Testis (tissue), 3 donors: Measurements from ENCODE around the gene ADGRD1. TPM values are rescaled to one million over a fixed set of nuclear protein-coding genes. Genes with fewer than 3 reads are reported as not detected.

ENCODE experiments used
- DNase-seq: peaks from one replicate; pipeline ENCODE4 v3.0.0-alpha.2; 2019
- H3K27ac ChIP-seq, 2 donors: fragments of 200-600 bp; sonication (generic); one replicate each; pipeline ENCODE4 v1.5.1; 2019
- H3K27me3 ChIP-seq: fragments of 200-600 bp; sonication (generic); one replicate; pipeline ENCODE4 v1.5.1; 2019
- H3K36me3 ChIP-seq: fragments of 200-600 bp; sonication (generic); one replicate; pipeline ENCODE4 v1.5.1; 2017; ENCODE audit warnings: low read depth; ENCODE audit errors: missing control alignments
- H3K4me1 ChIP-seq: fragments of 200-600 bp; sonication (generic); one replicate; pipeline ENCODE4 v1.5.1; 2019
- H3K4me3 ChIP-seq, 2 donors: fragments of 200-600 bp; sonication (generic); one replicate each; pipeline ENCODE4 v1.5.1; 2017 to 2019
- H3K9me3 ChIP-seq: fragments of 200-600 bp; sonication (generic); one replicate; pipeline ENCODE4 v1.5.1; 2017
- POLR2A ChIP-seq: fragments of 450-650 bp; IDR thresholded peaks from one replicate; pipeline ENCODE4 v1.6.1; 2017; ENCODE audit warnings: antibody characterized with exemption, mild to moderate bottlenecking, moderate library complexity
- WGBS, 2 donors: methylation state at CpG; one replicate each; pipeline ENCODE4 v1.1.5; 2018; 5-methylcytosine and 5-hydroxymethylcytosine counted together
- intact Hi-C: fragments of 100-400 bp; cut with DNase I; formaldehyde crosslinking; loops from one replicate; pipeline ENCODE4 v1.15.1; 2023; ENCODE audit warnings: low total_unique reads
- polyA plus RNA-seq: library from polyadenylated mRNA; stranded (reverse); fragments of 350-450 nt; fragmentation: Illumina TruSeq; extraction: RNeasy Lipid Tissue Mini Kit (QIAGEN cat#74804); gene quantifications from one replicate; pipeline ENCODE4 v1.2.3, GENCODE V29; 2014; ENCODE audit warnings: low read depth, low replicate concordance; ENCODE audit not compliant: insufficient read depth
- total RNA-seq, 2 donors: library from RNA; depleted of rRNA; stranded (reverse); fragments of >200 nt; gene quantifications; one replicate each; pipeline ENCODE4 v1.2.3, GENCODE V29; 2016
- TF ChIP-seq, protein P1 (sequence below), 3 experiments: fragments of 450-650 bp in 2 of 3; fragments of 200-600 bp in 1 of 3; sonication (generic) in 1 of 3; IDR thresholded peaks; one replicate each; pipeline ENCODE4 v1.5.1; 2016 to 2019; ENCODE audit warnings: antibody characterized with exemption in 3 of 3, mild to moderate bottlenecking in 2 of 3, moderate library complexity in 1 of 3

ADGRD1 gene
- total and polyA plus RNA-seq, 3 donors from 2014 or later = 27.2 to 43.2 (median 42.8) TPM

DNA sequence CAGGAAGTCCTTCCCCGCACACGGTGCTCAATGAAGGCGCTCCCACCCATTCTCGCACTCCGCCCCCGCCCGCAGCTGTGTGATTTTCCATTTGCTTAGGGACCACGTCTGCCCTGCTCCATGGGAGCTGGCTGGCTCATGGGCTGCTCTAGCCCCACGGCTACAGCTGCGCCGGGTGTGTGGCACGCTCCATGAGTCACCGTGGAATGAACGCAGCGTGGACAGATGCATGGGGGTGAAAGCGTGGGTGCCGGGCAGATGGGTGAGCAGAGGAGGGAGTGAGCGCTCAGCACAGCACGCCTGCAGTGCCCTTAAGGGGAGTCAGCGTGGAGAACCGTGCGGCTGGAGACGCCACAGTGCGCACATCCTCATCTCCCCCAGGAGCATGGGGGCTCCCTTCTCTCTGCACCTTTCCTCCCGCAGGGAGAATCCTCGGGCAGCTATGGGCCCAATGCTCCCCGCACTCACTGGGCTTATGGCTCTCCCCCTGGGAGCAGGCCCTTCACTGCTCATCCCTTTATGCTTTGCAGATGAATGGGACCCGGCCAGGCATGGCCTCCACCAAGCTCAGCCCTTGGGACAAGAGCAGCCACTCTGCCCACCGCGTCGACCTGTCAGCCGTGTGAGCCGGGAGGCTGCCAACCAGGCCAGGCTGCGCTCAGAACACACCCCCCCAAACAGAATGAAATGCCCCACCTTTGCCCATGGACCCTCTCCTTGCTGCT, 185.1 kb downstream of the ADGRD1 start:
- Histone ChIP-seq H3K27me3 (no peaks in the 10 kb centered on the region), H3K4me3 (no peak overlapping the region), H3K36me3 (no peaks in the 10 kb centered on the region), H3K9me3 (no peaks in the 10 kb centered on the region), H3K4me1 (no peaks in the 10 kb centered on the region), H3K27ac (no peak overlapping the region)
- no peak for DNase-seq
- intact Hi-C loops = no loop called here
- WGBS, 2 donors = 95 to 97% methylated on average over 21 to 32 of the region's 34 CpGs
- no peak for TF ChIP-seq POLR2A
- TF ChIP-seq, protein P1, sequence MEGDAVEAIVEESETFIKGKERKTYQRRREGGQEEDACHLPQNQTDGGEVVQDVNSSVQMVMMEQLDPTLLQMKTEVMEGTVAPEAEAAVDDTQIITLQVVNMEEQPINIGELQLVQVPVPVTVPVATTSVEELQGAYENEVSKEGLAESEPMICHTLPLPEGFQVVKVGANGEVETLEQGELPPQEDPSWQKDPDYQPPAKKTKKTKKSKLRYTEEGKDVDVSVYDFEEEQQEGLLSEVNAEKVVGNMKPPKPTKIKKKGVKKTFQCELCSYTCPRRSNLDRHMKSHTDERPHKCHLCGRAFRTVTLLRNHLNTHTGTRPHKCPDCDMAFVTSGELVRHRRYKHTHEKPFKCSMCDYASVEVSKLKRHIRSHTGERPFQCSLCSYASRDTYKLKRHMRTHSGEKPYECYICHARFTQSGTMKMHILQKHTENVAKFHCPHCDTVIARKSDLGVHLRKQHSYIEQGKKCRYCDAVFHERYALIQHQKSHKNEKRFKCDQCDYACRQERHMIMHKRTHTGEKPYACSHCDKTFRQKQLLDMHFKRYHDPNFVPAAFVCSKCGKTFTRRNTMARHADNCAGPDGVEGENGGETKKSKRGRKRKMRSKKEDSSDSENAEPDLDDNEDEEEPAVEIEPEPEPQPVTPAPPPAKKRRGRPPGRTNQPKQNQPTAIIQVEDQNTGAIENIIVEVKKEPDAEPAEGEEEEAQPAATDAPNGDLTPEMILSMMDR (IDR thresholded peaks at IDR 0.05) = no peak

DNA sequence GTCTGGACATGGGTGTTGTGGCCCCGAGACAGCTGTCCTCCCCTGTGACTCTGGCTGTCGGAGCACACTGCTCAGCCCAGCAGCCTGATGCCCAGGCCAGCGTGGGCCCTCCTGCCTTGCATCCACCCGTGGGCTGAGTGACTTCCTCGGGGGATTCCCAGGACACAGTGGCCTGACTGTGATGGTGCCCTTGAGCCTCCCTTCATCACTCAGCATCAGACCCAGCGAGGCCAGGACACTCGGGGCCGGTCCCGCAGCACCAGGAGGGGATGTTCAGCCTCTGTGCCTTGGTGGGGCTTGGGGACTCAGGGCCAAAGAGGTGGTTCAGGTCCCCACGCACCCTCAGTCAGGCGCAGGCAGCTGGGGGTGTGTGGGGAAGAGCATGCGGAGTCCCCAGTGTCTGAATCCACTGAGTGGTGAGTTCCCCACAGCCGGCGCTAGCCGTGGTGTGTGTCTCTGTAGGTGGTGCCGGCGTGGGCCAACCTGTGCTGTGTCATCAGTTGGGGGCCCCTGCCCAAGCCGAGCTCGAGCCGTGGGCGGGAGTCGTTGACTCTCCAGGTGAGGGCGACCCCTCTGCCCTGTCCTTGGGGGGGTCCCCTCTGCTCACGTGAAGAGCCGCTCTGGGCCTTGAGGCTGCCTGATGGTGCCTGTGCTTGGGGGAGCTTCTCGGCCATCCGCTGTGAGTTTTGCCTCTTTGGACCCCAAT, 185.8 kb downstream of the ADGRD1 start:
- 88 to 93% methylated on average over 11 to 23 of the region's 27 CpGs for WGBS, 2 donors
- Histone ChIP-seq H3K27me3 (no peaks in the 10 kb centered on the region), H3K36me3 (no peaks in the 10 kb centered on the region), H3K27ac (no peak overlapping the region), H3K4me3 (no peak overlapping the region), H3K4me1 (no peaks in the 10 kb centered on the region), H3K9me3 (no peaks in the 10 kb centered on the region)
- no peak for DNase-seq
- intact Hi-C loops = no loop called here
- no peak for TF ChIP-seq POLR2A
- TF ChIP-seq, protein P1 (IDR thresholded peaks at IDR 0.05) = no peak

DNA sequence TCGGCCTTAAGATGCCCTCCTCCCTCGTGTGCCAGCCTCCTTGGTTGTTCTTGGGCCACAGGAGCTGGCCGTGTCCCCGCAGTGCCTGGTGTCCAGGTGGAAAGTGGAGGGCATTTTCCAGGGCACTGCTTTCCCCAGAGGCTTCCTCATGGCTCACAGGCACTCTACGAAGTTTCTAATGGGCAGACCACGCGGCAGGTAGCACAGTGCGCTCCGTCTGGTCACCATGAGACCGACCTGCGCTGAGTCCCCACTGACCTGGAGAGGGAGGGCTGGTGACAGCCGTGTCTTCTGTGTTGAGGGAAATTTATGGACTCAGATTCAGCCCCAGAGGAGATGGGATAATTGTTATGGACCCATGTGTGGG, 186.3 kb downstream of the ADGRD1 start:
- no peak for DNase-seq
- H3K27ac ChIP-seq = no peak overlapping the region
- no peaks in the 10 kb centered on the region for H3K4me1 ChIP-seq
- no peak overlapping the region for H3K4me3 ChIP-seq
- intact Hi-C loops = no loop called here
- 92 to 97% methylated on average over 10 to 12 of the region's 12 CpGs for WGBS, 2 donors
- TF ChIP-seq POLR2A = no peak
- TF ChIP-seq, protein P1 (IDR thresholded peaks at IDR 0.05) = no peak
- H3K9me3 ChIP-seq = no peaks in the 10 kb centered on the region
- no peaks in the 10 kb centered on the region for H3K27me3 ChIP-seq
- H3K36me3 ChIP-seq = no peaks in the 10 kb centered on the region

DNA sequence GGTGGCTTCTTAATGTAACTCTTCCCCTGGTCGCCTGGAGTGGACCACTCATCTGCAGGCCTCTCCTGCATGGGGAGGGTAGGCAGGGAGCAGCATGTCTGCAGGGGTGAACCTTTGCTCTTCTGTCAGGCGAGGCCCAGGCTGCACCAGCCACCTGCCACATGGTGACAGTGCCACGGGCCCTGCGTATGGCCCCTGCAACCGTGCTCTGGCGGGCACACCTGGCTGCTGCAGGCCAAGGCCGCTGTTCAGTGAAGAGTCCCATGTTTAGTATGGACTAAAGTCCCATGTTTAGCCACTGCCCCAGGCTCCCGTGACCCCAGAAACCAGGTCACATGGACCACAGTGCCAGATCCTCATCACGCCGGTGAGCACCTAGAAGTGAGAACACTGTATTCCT, 187.0 kb downstream of the ADGRD1 start:
- H3K36me3 ChIP-seq = no peaks in the 10 kb centered on the region
- no peaks in the 10 kb centered on the region for H3K4me1 ChIP-seq
- no peak overlapping the region for H3K27ac ChIP-seq
- H3K27me3 ChIP-seq = no peaks in the 10 kb centered on the region
- DNase-seq = no peak
- H3K4me3 ChIP-seq = no peak overlapping the region
- TF ChIP-seq, protein P1 (IDR thresholded peaks at IDR 0.05) = no peak
- TF ChIP-seq POLR2A = no peak
- intact Hi-C loops = no loop called here
- H3K9me3 ChIP-seq = no peaks in the 10 kb centered on the region
- 76 to 86% methylated on average over 10 of the region's 10 CpGs for WGBS, 2 donors
